ENCODE measurements around the gene WWC2.

DNA sequence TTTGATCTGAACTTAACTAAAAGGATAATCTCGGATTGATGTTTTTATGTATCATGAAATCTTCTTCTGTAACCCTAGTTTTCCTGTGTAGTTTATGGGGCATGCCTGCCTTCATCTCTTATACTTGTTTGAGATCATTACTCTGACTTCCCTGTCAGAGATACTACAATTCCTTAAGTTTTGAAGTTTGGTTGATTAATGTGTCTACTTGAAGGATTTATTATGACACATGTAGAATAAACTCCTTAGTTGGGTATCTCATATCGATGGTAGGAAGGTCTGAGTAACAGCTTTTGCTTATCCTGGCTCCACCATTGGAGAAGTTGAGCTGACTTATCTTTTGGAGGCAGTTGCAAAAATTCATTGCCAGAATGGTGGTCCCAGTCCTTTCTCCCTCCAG lies 46.7 kb downstream of the WWC2 start:
- TF ChIP-seq, protein P1, sequence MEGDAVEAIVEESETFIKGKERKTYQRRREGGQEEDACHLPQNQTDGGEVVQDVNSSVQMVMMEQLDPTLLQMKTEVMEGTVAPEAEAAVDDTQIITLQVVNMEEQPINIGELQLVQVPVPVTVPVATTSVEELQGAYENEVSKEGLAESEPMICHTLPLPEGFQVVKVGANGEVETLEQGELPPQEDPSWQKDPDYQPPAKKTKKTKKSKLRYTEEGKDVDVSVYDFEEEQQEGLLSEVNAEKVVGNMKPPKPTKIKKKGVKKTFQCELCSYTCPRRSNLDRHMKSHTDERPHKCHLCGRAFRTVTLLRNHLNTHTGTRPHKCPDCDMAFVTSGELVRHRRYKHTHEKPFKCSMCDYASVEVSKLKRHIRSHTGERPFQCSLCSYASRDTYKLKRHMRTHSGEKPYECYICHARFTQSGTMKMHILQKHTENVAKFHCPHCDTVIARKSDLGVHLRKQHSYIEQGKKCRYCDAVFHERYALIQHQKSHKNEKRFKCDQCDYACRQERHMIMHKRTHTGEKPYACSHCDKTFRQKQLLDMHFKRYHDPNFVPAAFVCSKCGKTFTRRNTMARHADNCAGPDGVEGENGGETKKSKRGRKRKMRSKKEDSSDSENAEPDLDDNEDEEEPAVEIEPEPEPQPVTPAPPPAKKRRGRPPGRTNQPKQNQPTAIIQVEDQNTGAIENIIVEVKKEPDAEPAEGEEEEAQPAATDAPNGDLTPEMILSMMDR (conservative IDR thresholded peaks at IDR 0.05), result no peak
- TF ChIP-seq ZFX (IDR thresholded peaks at IDR 0.05), result no peak

All from C4-2B (cell line).